Lung microvascular endothelial cell (primary cell): Measurements from ENCODE around the gene KRTAP9-9. TPM values are rescaled to one million over a fixed set of nuclear protein-coding genes. Genes with fewer than 3 reads are reported as not detected.
"Not testable (repeated sequence)": the region's sequence is repeated elsewhere in the genome, so short reads cannot be mapped to it uniquely, and the experiment has no call there.

ENCODE experiments used
- DNase-seq, 2 donors: peaks; one replicate each; pipeline versions ENCODE4 v3.0.0 to v3.0.0-alpha.2; 2010; ENCODE audit warnings: low read depth in 2 of 2
- total RNA-seq: library from RNA; depleted of rRNA; stranded (reverse); fragments of >200 nt; gene quantifications from 2 replicates; pipeline ENCODE4 v1.2.1, GENCODE V29; 2014

KRTAP9-9 gene
- not detected in 2 replicates for total RNA-seq

GRCh38 chr17:41255381-41256290, at the start of gene KRTAP9-9:
TSS of gene KRTAP9-9 (plus strand) at chr17:41255384.
- DNase-seq: not testable (repeated sequence)

- DNase-seq: no peak
Measured at GRCh38 chr17:41211845-41212466, 43.2 kb upstream of the KRTAP9-9 start.

- no peak for DNase-seq
Measured at GRCh38 chr17:41212524-41213169, 42.5 kb upstream of the KRTAP9-9 start.

- DNase-seq: no peak
Measured at GRCh38 chr17:41215681-41216080, 39.5 kb upstream of the KRTAP9-9 start.

GRCh38 chr17:41223821-41224220, 31.4 kb upstream of the KRTAP9-9 start:
- DNase-seq: no peak

- no peak for DNase-seq
Measured at GRCh38 chr17:41226051-41226450, 29.1 kb upstream of the KRTAP9-9 start.

GRCh38 chr17:41226598-41227095, 28.5 kb upstream of the KRTAP9-9 start, which contains the start of gene KRTAP9-2:
TSS of gene KRTAP9-2 (plus strand) at chr17:41226648. CDS start at chr17:41226655, 7 bp downstream.
- not testable (repeated sequence) for DNase-seq

- DNase-seq: no peak
Measured at GRCh38 chr17:41230094-41230493, 25.1 kb upstream of the KRTAP9-9 start.

- DNase-seq: no peak
Measured at GRCh38 chr17:41231731-41232130, 23.5 kb upstream of the KRTAP9-9 start.

GRCh38 chr17:41232399-41233105, 22.6 kb upstream of the KRTAP9-9 start, which contains the start of gene KRTAP9-3:
TSS of gene KRTAP9-3 (plus strand) at chr17:41232449. CDS start at chr17:41232502, 53 bp downstream.
- DNase-seq: not testable (repeated sequence)

GRCh38 chr17:41237116-41237515, 18.1 kb upstream of the KRTAP9-9 start:
- DNase-seq: not testable (repeated sequence)

- not testable (repeated sequence) for DNase-seq
Measured at GRCh38 chr17:41237949-41238437, 17.2 kb upstream of the KRTAP9-9 start, which contains the start of gene KRTAP9-8. TSS of gene KRTAP9-8 (plus strand) at chr17:41237999. CDS start at chr17:41238052, 53 bp downstream.

- not testable (repeated sequence) for DNase-seq
Measured at GRCh38 chr17:41246995-41247787, 8.0 kb upstream of the KRTAP9-9 start.

GRCh38 chr17:41249637-41250240, 5.4 kb upstream of the KRTAP9-9 start, which contains the start of gene KRTAP9-4:
TSS of gene KRTAP9-4 (plus strand) at chr17:41249687. CDS start at chr17:41249721, 34 bp downstream.
- not testable (repeated sequence) for DNase-seq

- DNase-seq: no peak
Measured at GRCh38 chr17:41251261-41251660, 3.9 kb upstream of the KRTAP9-9 start.

GRCh38 chr17:41254861-41255260, 323 bp upstream of the KRTAP9-9 start:
- DNase-seq: no peak

GRCh38 chr17:41256291-41256685, 1.1 kb downstream of the KRTAP9-9 start:
- DNase-seq: no peak

GRCh38 chr17:41258406-41258805, 3.2 kb downstream of the KRTAP9-9 start:
- no peak for DNase-seq

- DNase-seq: no peak
Measured at GRCh38 chr17:41263212-41263611, 8.0 kb downstream of the KRTAP9-9 start.
